ENCODE measurements around the gene PCGF1.

The PCGF1 gene

DNA sequence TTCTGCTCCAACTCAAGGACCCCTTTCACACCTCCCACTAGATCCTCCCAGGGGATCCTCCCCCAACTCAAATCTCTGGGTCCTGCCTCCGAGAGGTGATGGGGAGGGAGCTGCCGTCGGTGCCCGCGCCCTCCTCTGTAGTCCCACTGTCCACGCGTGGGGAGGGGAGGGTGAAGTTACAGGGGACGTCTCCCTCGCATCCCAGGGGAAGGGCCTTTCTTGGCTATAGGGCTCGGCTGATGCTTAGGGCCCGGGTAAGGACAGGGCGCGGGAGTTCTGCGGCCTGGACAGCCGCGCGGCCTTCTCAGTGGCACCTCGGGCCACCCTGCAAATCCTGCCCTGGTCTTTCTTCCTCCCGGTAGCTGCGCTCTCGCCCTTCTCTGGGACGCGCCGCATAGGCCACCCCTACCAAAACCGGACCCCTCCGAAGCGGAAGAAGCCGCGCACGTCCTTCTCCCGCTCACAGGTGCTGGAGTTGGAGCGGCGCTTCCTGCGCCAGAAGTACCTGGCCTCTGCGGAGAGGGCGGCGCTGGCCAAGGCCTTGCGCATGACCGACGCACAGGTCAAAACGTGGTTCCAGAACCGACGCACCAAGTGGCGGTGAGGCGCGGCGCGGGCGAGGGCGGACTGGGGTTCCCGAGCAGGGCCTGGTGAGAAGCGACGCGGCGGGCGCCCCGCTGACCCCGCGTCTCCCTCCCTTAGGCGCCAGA lies 7.9 kb upstream of the PCGF1 start:
- DNase-seq (ENCODE audit: low spot score), result no peak

DNA sequence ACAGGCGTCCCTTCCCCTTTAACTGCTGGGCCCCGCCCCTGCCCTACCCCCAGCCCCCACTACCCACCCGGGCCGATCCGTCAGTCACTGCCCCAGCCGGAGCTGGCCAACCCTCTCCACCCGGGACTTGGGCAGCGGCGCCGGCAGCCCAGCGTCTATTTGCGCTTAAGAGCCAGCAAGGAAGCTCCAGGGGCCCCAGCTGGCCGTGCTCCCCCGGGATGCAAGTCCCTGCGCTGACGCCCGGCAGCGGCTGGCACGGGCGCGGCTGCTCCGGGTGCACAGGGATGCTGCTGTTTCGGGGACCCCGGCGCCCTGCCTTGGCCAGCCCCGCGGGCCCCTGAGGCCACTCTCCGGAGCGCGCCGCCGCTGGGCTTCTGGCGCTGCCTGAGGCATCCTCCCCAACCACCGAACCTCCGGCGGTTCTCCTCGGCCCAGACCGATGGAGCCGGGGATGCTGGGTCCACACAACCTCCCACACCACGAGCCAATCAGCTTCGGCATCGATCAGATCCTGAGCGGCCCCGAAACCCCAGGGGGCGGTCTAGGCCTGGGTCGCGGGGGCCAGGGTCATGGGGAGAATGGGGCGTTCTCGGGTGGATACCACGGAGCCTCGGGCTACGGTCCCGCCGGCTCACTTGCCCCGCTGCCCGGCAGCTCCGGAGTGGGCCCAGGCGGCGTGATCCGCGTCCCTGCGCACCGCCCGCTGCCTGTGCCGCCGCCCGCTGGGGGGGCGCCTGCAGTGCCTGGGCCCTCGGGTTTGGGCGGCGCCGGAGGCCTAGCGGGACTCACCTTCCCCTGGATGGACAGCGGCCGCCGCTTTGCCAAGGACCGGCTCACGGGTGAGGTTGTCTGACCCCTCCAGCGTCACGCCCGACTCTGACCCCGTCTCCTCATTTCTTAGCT lies 7.1 kb upstream of the PCGF1 start, which contains the start of gene TLX2:
TSS of gene TLX2 (plus strand) at position 83 of the 903 bp plus-strand sequence. CDS start at position 440, 357 bp downstream.
- DNase-seq (ENCODE audit: low spot score), result no peak

DNA sequence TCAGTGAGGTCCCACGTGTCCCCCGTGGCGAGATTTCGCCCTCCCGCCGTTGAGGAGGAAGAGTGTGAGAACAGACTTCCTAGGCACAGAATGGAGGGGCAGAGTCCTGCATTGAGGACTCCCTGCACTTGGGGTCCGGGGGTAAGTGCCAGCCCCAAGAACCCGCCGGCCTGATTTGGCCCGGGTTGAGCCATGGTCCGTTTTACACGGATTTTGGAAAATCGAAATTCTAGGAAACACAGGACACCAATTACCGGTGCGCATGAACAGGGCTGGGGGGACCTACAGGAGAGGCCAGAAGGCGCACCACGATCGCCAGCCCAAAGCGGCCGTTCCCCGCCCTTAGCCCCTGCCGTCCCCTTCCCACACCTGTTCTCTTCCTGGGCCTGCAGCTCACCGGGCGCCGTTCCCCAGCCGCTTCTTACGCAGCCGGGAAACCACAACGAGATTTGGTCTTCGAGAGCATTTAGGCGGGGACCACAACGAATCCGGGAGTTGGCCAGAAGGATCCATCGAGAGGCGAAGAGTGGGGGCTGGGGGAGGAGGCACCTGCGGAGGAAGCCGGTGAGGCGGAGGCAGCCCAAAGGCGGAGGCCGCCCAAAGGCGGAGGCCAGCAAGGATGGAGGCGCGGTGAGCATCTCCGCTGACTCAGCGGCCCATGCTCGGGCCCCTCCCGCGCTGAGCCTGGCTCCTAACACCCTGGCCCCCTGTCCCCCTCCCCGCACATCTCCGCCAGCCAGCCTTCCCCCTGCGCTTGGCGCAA lies 6.3 kb upstream of the PCGF1 start:
- DNase-seq (ENCODE audit: low spot score), result no peak

DNA sequence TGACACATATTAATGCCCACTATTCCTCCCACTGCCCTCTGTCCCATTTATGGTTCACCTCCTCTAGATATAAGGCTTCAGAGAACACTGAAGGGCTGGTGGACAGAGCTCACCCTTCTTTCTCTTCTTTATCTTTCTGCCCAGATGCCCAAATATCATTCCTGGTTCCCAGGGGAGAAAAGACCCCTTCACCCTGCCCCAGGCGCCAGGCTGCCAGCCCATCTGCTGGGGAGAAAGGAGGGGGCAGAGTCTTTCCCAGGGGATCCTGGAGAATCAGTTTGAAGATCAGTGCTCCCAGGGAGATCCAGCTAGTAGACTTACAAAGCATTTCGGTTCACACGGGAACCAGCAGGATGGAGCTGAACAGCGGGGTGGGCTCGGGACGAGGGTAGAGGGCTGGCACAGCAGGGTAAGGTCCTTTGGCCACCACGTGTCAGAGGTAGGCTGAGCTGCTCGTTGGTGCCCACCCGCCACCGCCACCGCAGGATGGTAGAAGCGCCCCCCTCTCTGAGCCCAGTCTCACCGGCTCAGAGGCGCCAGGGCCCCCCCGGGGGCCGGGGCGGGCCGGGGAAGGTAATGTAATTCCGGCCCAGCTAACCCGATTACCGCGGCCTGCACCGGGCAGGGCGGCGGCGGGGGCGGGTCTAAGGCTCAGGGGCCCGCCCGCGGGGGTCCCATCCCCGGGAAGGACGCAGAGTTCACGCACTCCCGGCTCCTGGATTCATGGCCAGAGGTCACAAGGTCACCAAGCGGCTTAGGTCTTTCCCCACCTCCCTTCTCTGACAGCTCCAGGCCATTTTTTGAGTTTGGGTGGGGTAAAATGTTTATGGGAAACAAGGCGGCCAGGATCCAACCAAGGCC lies 5.5 kb upstream of the PCGF1 start:
- no peak for DNase-seq (ENCODE audit: low spot score)

DNA sequence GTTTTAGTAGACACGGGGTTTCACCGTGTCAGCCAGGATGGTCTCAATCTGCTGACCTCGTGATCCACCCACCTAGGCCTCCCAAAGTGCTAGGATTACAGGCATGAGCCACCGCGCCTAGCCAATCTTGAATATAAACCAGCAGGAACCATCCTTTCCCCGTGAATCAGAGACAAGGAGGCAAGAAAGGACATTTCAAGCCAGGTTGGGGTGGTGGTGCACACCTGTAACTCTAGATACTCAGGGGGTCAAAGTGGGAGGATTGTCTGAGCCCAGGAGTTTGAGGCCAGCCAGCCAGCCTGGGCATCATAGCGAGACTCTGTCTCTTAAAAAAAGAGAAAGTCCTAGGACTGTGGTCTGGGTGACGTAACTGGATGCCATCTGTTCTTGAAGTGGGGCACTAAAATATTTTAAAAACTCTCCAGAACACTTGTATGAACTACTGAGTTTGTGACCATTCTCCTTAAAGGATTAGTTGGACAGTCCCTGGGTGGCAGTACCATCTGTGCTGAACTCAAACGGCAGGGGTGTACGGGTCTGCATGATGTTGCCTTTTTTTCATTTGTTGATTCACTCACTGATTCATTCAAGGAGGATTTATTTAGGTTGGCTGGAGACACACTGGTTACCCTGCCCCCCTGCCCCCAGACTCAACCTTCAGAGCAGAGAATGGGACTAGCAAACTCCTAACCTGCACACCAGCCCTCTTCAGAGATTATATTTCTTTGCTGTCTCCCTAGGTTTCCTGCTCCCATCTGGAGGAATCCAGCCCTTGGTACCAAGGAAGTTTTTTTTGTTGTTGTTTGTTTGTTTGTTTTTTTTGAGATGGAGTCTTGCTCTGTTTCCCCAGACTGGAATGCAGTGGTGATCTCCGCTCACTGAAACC lies 3.9 kb upstream of the PCGF1 start:
- DNase-seq (ENCODE audit: low spot score), result no peak

DNA sequence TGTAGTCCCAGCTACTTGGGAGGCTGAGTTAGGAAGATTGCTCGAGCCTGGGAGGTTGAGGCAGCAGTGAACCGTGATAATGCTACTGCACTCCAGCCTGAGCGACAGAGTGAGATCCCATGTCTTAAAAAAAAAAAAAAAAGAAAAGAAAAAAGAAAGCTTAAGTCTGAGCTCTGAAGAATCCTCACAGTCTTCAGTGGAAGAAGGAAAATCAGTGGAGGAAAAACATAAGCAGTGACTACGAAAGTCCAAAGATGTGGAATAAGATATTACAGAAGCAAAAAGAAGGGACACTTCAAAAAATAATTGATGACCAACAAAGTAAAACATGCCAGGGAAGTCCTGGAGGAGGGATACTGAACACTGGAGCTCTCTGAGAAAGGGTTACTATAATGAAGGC lies 2.8 kb upstream of the PCGF1 start:
- no peak for DNase-seq (ENCODE audit: low spot score)

DNA sequence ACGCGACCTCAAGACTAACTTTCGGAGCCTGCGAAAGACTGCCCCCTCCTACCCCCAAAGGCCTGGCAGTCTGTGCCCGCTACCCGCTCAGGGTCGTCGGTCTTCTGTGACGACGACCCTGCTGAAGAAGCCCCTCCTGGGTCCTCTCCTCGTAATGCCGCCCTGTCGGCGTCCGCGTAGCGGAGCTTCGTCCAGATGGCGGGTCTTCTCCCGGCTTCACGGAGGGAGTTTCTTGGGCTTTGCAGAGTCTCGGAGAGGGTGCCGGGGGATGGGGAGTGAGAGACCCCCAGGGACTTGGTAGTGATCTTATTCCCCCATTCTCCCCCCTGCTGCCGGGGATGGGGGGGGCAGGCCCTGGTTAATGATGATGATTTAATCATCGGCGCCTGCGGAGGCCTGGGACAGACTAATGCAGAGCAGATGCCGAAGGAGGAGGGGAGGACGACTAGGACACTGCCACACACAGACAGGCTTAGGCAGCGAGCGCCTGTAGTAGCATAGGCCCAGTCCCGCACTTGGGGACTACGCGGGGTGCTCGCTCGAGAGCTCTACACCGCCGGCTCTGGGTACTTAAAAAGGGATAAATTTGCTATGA lies 528 bp upstream of the PCGF1 start:
- DNase-seq (ENCODE audit: low spot score), result no peak

DNA sequence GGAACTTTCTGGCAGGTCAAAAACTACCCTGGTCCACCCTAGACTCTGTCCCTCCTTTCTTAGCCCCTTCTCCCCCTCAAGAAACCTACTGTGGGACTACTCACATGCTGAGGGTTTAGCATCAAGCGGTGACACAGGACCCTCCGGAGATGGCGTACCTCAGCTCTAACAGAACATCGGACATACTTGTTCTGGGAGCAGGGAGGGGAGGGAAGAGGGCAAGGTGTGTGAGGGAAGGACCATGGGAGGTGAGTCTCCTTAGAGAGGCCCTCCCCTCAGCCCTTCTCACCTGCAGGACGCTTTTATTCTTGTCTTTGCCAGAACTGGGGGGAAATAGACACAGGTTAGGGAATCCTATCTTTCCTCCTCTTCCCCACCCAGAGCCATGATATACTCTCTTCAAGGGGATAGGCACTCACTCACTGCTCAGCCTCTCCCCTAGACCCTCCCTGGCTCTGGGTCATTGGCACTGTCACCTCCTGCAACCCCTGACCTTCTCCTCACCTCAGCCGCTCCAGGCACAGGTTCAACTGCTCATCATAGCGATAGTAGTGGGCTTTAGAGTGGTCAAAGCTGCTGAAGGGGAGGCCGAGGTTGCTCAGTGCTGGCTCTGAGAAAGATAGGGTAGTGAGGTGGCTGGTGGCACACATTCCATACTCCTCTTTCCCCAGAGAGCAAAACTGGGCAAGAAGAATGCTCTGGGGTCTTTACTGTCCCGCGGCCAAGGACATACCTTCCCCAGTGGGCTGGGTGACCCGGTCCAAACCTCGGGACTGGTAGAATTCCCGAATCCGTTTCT lies 1.8 kb downstream of the PCGF1 start:
- DNase-seq (ENCODE audit: low spot score), result no peak

DNA sequence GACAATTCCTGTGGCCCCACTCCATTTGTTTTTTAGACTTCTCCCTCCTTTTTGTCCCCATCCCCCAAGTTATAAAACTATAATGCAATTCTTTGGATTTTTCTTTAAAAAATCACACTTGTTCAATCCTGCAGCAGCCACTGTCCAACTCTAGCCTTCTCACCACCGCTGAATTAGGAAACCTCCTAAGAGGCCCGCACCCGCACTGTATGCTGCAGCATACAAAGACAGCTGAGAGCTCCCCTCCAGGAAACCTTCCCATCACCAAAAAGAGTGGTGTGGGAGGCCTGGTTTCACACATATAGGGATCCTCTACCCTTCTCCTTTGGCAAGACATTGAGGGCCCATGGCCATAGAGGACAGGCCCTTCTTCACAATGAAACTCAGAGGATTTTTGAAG lies 2.9 kb downstream of the PCGF1 start:
- DNase-seq (ENCODE audit: low spot score), result no peak

DNA sequence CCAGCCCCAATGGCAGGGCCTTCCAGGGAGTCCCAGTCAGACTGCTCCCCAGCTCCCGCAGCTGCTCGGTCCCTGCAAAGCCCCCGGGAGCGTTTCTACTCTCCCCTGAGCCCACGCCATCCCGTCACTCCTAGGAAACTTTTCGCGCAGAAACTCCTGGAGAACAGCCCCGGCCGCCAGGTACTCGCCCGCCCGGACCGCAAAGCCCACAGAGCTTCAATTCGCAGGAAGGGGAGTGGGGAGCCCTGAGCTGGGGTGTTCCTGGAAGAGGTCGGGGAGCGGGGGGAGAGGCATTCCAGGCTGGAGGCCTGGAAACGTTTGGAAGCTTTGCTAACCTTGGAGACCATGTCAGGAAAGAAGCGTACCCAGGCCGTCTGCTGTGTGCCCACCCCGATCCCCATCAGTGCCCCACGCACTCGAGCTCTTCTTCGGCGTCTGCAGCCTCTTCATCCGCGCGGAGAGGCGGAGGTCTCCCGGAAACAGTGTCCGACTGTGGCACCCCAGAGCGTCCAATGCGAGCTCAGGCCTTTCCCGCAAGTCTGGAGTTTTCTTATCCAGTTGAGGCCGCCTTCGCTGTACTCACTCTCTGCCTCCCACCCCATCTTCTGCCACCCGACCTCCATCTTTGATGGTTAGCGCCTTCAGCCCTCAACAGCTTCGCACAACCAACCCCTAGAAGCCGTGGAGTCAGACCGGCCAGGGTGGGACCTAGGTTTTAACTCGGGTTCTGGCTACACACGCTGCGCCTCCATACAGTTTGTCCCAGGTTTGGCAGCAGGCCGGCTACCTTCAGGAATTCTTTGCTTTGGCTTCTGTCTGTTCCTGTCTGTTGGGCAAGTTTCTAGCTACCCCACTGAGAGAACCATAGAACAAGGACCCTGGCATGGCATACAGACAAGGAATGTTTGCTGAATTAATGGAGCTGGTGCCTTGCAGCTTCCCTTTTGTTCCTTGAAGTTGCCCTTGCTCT lies 3.7 kb downstream of the PCGF1 start:
- no peak for DNase-seq (ENCODE audit: low spot score)

DNA sequence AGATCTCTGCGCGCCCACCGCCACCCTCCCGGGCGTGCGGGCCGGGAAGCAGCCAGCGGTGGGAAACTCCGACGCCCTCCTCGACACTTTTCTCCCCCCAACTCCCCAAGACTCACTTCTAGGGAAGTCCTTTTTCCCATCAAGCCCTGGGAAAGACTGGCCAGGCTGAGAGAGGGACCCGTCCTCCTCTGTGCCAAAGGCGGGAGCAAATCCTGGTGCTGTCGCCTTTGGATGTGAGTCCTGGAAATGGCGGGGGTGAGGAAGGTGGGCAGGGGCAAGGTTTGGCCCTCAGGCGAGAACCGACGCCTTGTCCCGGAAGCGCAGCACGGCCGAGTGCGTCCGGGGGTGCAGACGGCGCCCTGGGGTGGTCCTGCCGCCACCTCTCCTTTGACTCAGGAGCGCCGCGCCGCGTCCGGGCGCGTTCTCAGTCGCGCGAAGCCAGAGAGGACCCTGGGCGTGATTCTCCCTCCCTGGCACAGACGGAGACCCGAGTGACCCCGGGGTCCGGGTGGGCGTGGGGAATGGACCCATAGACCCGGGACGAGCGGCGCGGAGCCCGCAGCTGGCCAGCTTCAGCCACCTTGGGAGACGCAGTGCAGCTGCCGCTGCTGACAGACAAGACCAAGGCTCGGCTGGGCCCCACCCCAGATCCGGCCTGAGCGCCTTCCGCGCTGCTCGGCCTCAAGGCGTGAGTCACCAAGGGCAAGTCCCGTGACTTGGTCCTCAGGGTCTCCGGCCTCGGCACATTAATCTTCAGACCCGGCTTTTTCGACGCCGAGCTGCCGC lies 4.6 kb downstream of the PCGF1 start:
- peak; percentile 59 for DNase-seq (ENCODE audit: low spot score)

DNA sequence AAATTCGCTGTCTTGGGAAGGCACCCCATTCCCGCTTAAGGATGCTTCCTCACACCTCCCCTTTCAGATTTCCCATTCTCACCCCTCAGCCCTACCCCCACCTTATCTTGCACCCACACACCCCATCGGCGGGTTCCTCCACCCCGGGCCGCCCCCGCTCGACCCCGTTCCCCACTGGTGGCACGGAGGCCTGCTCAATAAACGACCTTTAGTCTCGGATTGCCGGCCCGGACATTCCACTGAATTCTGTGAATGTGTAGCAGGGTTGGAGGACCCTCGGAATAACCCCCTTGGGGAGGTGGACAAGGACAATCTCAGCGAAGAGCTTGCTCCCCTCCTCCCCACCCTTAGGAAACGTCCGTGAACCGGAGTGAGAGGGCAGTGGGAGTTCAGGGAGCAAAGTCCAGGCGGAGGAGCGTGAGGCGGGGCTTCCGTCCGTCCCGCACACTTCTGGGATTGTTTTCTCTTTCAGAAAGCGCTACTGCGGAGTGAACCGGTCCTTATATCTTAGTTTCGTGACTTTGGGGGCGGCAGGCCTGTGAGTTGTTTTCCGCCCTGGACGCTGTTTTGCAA lies 5.3 kb downstream of the PCGF1 start:
- peak; percentile 91 for DNase-seq (ENCODE audit: low spot score)

DNA sequence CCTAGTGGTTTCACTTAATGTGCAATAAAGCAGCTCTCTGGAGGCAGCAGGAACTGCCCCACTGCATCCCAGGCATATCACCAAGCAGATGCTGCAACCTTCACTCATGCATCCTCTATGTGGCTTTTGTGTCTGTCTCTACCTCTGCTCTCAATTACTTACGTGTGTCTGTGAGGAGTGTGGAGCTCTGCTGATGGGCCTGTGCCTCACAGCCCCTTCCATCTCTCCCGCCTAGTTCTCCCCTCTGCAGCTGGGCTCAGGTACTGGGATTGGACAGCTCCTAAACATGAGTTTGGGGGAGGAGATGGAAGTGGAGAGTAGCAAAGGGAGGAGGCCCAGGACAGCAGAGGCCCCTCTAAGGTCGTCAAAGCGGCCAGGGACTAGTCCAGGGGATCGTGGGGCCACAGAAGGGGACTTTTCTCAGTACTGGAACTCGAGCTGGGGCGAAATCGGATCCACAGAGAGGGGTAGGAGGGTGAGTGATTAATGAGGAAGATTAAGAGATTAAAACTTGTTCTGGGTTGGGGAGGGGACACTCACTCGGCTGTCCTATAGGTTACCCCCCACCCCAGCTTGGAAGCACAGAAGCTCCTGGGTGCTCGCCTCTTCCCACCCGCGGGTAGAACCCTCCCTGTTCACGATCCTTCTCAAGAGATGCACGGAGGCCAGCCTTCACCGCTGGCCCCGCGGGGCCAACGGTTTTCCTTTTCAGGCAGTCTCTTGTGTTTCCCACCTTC lies 6.0 kb downstream of the PCGF1 start:
- DNase-seq (ENCODE audit: low spot score), result no peak

DNA sequence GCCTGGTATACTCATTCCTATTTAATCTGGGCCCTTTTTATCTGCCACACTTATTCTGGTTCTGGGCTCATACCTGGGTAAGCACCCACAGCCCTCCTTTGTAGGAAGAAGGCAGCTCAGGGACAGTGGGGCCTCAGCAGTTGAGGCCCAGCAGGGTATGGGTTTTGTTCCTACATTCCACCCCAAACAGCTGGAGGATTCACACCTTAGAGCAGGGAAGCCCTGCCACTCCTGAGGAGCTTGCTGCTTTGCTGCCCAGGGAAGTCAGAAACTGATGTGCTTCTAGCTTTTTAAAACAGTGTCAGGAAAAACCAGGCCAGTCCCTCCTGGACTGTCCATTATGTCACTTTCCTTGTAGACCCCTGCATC lies 6.9 kb downstream of the PCGF1 start:
- no peak for DNase-seq (ENCODE audit: low spot score)

DNA sequence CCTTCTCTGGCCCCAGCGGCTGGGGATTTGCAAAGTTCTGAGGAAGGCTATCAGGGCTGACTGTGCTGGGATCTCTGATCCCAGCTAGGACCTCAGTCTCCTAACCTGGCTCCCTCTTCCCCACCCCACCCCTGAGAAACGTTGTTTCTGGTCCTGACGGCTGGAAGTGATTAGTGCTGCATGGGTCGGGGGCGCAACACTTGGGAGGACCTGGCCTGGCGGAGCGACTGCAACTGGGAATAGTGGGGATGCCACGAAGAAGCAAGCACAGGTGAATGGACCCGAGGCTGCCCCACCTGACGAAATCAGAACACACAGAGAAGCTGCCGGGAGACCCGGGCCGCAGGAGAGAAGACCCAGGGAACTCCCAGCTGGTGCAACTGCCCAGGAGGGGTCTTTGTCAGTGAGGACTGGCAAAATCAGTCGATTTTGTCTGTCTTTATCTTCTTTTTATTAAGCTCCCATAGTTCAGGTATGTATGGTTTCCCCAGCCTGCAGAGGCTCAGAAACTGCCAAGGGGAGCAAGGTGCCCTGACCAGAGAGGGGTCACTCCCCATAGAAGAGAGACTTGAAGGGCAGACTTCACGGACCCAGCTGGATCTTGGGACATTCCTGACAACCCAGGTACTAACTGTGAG lies 7.4 kb downstream of the PCGF1 start:
- DNase-seq (ENCODE audit: low spot score), result no peak
